PFSK-1 (cell line): ENCODE results near the gene LBHD2.

Experiments
- FOXP2 ChIP-seq: optimal IDR thresholded peaks from 2 replicates; pipeline ENCODE3; 2011; ENCODE audit warnings: borderline replicate concordance, control low read depth, inconsistent platforms; ENCODE audit not compliant: insufficient read depth; ENCODE audit errors: extremely low read length, extremely low read depth
- POLR2AphosphoS5 ChIP-seq: IDR thresholded peaks from 2 replicates; pipeline ENCODE4 v1.6.1; 2012; ENCODE audit warnings: low read depth, mild to moderate bottlenecking, control low read depth, low read length, moderate library complexity
- SIN3A ChIP-seq: IDR thresholded peaks from 2 replicates; pipeline ENCODE4 v1.6.1; 2012; ENCODE audit warnings: mild to moderate bottlenecking, low read length, moderate library complexity, borderline replicate concordance; ENCODE audit not compliant: insufficient read depth
- TAF1 ChIP-seq: IDR thresholded peaks from 2 replicates; pipeline ENCODE4 v1.6.1; 2012; ENCODE audit warnings: low read length, control low read depth, borderline replicate concordance; ENCODE audit not compliant: insufficient read depth
- TF ChIP-seq, protein P1 (sequence below), 2 experiments: IDR thresholded peaks; 2 replicates each; pipeline versions ENCODE4 v1.6.1 to v1.8.0; 2011 to 2012; ENCODE audit warnings: low read depth in 2 of 2, low read length in 2 of 2, control low read depth in 1 of 2, inconsistent platforms in 1 of 2, mild to moderate bottlenecking in 1 of 2, moderate library complexity in 1 of 2; ENCODE audit not compliant: insufficient read depth in 1 of 2

Gene LBHD2

DNA sequence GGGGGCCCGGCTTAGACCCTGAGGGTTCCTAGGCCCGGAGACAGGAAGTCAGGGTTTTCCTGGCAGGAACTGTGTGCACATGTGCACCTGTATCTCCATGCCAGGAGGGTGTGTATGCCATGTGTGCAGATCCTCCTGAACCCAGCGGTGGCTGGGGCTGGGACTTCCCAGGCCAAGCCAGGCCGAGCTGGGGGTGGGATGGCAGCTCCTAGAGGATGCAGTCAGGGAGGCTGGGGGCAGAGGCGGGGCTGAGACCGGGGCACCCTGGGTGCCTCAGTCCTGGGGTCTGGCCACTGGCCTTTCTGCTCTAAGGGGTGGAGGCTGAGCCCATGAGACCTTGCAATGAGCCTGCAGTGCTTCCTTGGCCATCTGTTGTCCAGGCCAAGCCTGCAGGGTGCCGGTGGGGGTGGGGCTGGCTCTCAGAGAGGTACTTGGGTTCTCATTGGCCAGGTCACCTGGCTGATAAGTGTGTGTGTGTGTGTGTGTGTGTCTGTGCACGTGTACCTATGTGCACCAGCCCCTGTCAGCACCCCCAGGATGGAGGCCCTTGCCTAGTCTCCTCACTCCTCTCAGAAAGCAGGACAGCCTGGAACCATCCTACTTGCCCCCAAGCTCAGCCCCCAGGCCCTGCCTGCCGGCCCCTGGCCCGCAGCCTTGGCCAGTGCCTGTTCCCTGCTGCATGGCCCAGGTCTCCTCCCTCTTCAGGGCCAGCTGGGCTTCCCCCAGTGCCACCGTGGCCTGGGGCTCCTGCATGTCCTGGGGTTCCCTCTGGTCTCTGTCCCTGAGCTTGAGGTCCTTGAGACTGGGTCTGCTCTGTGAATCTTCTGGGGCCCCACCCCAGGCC lies 28.6 kb downstream of the LBHD2 start:
- TF ChIP-seq POLR2AphosphoS5: no peak
- TF ChIP-seq, protein P1, sequence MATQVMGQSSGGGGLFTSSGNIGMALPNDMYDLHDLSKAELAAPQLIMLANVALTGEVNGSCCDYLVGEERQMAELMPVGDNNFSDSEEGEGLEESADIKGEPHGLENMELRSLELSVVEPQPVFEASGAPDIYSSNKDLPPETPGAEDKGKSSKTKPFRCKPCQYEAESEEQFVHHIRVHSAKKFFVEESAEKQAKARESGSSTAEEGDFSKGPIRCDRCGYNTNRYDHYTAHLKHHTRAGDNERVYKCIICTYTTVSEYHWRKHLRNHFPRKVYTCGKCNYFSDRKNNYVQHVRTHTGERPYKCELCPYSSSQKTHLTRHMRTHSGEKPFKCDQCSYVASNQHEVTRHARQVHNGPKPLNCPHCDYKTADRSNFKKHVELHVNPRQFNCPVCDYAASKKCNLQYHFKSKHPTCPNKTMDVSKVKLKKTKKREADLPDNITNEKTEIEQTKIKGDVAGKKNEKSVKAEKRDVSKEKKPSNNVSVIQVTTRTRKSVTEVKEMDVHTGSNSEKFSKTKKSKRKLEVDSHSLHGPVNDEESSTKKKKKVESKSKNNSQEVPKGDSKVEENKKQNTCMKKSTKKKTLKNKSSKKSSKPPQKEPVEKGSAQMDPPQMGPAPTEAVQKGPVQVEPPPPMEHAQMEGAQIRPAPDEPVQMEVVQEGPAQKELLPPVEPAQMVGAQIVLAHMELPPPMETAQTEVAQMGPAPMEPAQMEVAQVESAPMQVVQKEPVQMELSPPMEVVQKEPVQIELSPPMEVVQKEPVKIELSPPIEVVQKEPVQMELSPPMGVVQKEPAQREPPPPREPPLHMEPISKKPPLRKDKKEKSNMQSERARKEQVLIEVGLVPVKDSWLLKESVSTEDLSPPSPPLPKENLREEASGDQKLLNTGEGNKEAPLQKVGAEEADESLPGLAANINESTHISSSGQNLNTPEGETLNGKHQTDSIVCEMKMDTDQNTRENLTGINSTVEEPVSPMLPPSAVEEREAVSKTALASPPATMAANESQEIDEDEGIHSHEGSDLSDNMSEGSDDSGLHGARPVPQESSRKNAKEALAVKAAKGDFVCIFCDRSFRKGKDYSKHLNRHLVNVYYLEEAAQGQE (IDR thresholded peaks at IDR 0.05; ENCODE audit: insufficient read depth in 1 of 2, low read depth in 2 of 2, low read length in 2 of 2): no peak
- no peak for TF ChIP-seq SIN3A
- TF ChIP-seq TAF1: no peak
- TF ChIP-seq FOXP2: no peak

DNA sequence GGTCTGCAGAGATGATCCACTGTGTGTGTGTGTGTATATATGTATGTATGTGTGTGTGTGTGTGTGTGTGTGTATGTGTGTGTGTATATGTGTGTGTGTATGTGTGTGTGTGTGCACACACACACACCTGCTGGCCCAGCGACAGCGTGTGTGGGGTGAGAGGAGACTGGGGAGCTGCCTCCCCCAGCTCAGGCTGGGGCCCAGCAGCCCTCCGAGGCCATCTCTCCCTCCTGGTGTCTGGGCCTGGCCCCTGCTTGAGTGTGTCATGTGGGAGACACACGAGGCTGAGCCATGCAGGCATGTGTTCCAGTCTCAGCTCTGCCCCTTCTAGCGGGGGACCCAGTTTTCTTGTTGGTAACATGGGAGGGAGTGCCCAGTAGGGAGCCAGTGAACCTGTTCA lies 29.3 kb downstream of the LBHD2 start:
- TF ChIP-seq POLR2AphosphoS5: no peak
- no peak for TF ChIP-seq FOXP2
- TF ChIP-seq TAF1: no peak
- no peak for TF ChIP-seq SIN3A
- TF ChIP-seq, protein P1 (IDR thresholded peaks at IDR 0.05; ENCODE audit: insufficient read depth in 1 of 2, low read depth in 2 of 2, low read length in 2 of 2): no peak

DNA sequence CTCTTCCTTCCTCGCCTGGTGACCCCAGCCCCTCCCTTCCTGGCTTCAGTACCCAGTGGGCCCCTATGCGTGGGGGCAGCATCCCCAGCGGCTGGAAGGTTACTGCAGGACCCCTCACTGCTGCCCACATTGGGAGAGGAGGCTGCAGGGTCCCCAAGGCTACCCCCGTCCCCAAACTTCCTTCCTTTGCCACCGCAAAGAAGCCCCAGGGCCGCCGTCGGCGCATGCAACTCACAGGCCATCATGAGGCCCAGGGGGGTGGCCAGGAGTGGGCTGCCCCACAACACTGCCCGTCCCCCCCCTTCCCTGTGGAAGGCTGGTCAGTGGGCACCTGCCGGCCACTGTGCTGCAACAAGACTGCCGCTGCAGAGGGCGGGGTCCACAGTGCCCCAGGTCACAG lies 29.8 kb downstream of the LBHD2 start:
- TF ChIP-seq POLR2AphosphoS5 (no peak), SIN3A (no peak)
- TF ChIP-seq, protein P1 (IDR thresholded peaks at IDR 0.05; ENCODE audit: insufficient read depth in 1 of 2, low read depth in 2 of 2, low read length in 2 of 2): no peak

DNA sequence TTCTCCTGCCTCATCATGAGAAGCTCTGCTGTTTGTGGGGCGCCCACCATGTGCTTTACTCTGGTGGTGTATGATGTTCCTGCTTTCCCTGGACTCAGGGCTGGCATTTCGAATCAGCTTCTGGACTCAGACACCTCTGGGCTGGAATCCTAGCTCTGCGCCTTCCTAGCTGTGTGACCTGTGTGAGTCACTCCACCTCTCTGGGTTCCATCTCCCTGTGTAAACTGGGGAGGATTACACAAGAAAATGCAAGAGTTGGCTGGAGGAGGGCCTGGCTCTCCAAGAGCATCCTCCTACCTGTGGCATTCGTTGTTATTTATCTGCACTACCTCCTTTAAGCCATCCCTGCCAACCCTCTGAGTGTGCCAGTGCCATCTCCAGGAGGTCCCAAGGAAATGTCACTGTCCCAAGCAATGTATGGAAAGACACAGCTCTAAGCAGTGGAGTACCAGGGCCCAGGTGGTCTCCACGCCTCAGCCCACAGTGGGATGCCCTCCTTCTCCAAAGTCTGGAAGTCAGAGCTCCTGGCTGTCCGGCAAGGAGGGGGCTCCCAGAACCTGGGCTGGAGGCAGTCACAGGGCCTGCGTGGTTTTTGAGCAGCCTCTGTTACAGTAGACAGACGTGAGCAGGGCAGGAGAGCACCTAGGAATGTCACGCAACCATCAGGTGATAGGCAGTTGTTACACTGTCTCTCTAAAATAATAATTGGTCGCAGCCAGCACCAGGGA lies 32.0 kb downstream of the LBHD2 start:
- TF ChIP-seq TAF1 (no peak), FOXP2 (no peak), SIN3A (no peak), POLR2AphosphoS5 (no peak)
- TF ChIP-seq, protein P1 (IDR thresholded peaks at IDR 0.05; ENCODE audit: insufficient read depth in 1 of 2, low read depth in 2 of 2, low read length in 2 of 2): no peak

DNA sequence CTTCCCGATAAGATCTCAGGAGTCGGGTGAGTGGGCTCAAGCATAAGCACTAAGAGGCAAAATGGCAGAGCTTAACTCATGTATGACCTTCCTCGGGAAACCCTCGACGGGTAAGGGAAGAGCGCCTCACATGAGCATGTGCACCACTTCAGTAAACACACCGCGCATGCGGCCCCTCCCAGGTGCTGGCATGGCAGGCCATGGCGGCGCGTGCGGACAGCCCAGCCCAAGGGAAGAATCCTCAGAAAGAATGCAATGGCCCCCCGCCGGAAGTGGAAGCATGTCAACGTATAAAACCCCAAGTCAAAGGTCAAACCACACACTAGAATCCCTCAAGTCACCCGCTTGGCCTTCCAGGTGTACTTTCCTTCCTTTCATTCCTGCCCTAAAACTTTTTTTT lies 32.6 kb downstream of the LBHD2 start:
- TF ChIP-seq SIN3A: no peak
- TF ChIP-seq, protein P1 (IDR thresholded peaks at IDR 0.05; ENCODE audit: insufficient read depth in 1 of 2, low read depth in 2 of 2, low read length in 2 of 2): no peak
- no peak for TF ChIP-seq TAF1
- TF ChIP-seq FOXP2: no peak
- TF ChIP-seq POLR2AphosphoS5: no peak
